ENCODE data around the gene SOX1. TPM values are rescaled to one million over a fixed set of nuclear protein-coding genes. Genes with fewer than 3 reads are reported as not detected.

Gene SOX1
- total and polyA plus RNA-seq, 9 of the 15 experiments (the other 6 are each of a cell fraction or from before 2014, with no cell fraction given) = not detected

GRCh38 chr13:112068540-112069060, 1.7 kb downstream of the SOX1 start:
- H3K4me1 ChIP-seq (replicated peaks in 1 of 2; ENCODE audit: control insufficient read depth in 2 of 2, insufficient read depth in 2 of 2, low read length in 2 of 2) = no peaks in the 10 kb centered on the region
- H3K27me3 ChIP-seq (ENCODE audit: control insufficient read depth in 2 of 2, insufficient read depth in 2 of 2, low read length in 2 of 2) = peaks cover 0 to 7% of the 10 kb centered on the region in 2 experiments; a peak in 3 of 5 replicates
- H3K9ac ChIP-seq (ENCODE audit: insufficient read depth in 1 of 2, low read depth in 2 of 2, low read length in 2 of 2) = no peak overlapping the region
- 100% methylated on average over 2 of the region's 80 CpGs for WGBS (ENCODE audit: insufficient coverage, low coverage, missing lambda C conversion rate)
- no peak overlapping the region for H3K4me3 ChIP-seq
- in situ Hi-C loops (cut with MboI) (no loop called here), intact Hi-C loops (cut with micrococcal nuclease) (loop anchor here (10.0 kb wide), 1 partner anchor 266 kb away; no protein-coding TSS in a partner anchor)
- POLR2A ChIA-PET = no interaction called here
- H3K9me1 ChIP-seq (ENCODE audit: control insufficient read depth, insufficient read depth, low read length) = no peaks in the 10 kb centered on the region
- no peaks in the 10 kb centered on the region for H4K20me1 ChIP-seq (replicated peaks; ENCODE audit: control insufficient read depth, insufficient read depth, low read length)
- no peaks in the 10 kb centered on the region for H3K9me3 ChIP-seq (replicated peaks; ENCODE audit: control insufficient read depth, insufficient read depth, low read depth, low read length)
- DNase-seq (ENCODE audit: extremely low read depth in 1 of 4, low spot score in 3 of 4) (no peak), FAIRE-seq (no peak), ATAC-seq (no peak)
- no peaks in the 10 kb centered on the region for H3K36me3 ChIP-seq (ENCODE audit: control insufficient read depth, insufficient read depth, low read length)
- H2AFZ ChIP-seq (ENCODE audit: low read depth, low read length) = no peak overlapping the region
- no TSS peak for BruUV-seq (replicated peaks)
- H3K27ac ChIP-seq (ENCODE audit: extremely low read depth, low read depth, low read length) = no peak overlapping the region
- H3K79me2 ChIP-seq (ENCODE audit: control insufficient read depth, insufficient read depth, low read length) = no peaks in the 10 kb centered on the region
- H3K4me2 ChIP-seq (ENCODE audit: insufficient read depth, low read length) = no peak overlapping the region
- CTCF ChIA-PET (ENCODE audit: low intra/inter-chr PET ratio) = no interaction called here
- TF ChIP-seq KLF16 (IDR thresholded peaks at IDR 0.05) (no peak), CREB5 (CRISPR knock-in tag; IDR thresholded peaks at IDR 0.05) (no peak), CHD7 (IDR thresholded peaks at IDR 0.05; ENCODE audit: low read depth, low read length) (no peak), SPI1 (IDR thresholded peaks at IDR 0.05; ENCODE audit: borderline replicate concordance, low read depth, low read length) (no peak), PHF21A (IDR thresholded peaks at IDR 0.05; ENCODE audit: borderline replicate concordance, low read depth) (no peak), ZNF146 (CRISPR knock-in tag; IDR thresholded peaks at IDR 0.05; ENCODE audit: unreplicated experiment) (no peak), TRIM28 (IDR thresholded peaks at IDR 0.05) (no peak), ZBTB43 (CRISPR knock-in tag; IDR thresholded peaks at IDR 0.05) (no peak)

Measured in K562 (cell line).